SK-N-SH (cell line): Measurements from ENCODE around the gene NFIA. TPM values are rescaled to one million over a fixed set of nuclear protein-coding genes. Genes with fewer than 3 reads are reported as not detected.
A peak's percentile ranks its signal among the peaks of the same experiment; 100 is the strongest.

ENCODE experiments used
- CTCF ChIA-PET: fragments of 300-600, 350-600 bp; formaldehyde crosslinking; extraction: SDS; loops from one replicate; lab custom pipeline; 2021; lab: Yijun Ruan, JAX
- POLR2A ChIA-PET: fragments of 350-600 bp; sonication (Branson Sonifier 250); formaldehyde crosslinking; extraction: SDS; loops from one replicate; lab custom pipeline; 2020; ENCODE audit warnings: antibody characterized with exemption, inconsistent platforms; lab: Yijun Ruan, JAX
- DNase-seq: peaks from one replicate; pipeline ENCODE4 v3.0.0; 2012
- H2AFZ ChIP-seq: fragments of 200-600 bp; sonication (generic); 2 replicates; pipeline ENCODE4 v1.8.1; 2016; ENCODE audit warnings: antibody characterized with exemption, mild to moderate bottlenecking, low read depth
- H3F3A ChIP-seq: fragments of 200-600 bp; sonication (generic); replicated peaks from 2 replicates; pipeline ENCODE3; 2016; ENCODE audit warnings: antibody characterized with exemption, mild to moderate bottlenecking; ENCODE audit not compliant: insufficient read depth
- H3K27ac ChIP-seq, 2 experiments: fragments of 200-500 bp in 1 of 2; fragments of 200-600 bp in 1 of 2; sonication (Bioruptor generic) in 1 of 2; sonication (generic), shearing (Covaris generic) in 1 of 2; 2 replicates each; pipeline versions ENCODE4 v1.5.1 to v1.6.1; 2014 to 2016; ENCODE audit warnings: low read depth in 2 of 2, inconsistent platforms in 1 of 2, low read length in 1 of 2, mild to moderate bottlenecking in 1 of 2, mixed read lengths in 1 of 2
- H3K27me3 ChIP-seq: fragments of 200-600 bp; sonication (generic), shearing (Covaris generic); 2 replicates; pipeline ENCODE4 v1.6.1; 2016; ENCODE audit warnings: mixed run types; ENCODE audit not compliant: insufficient read depth
- H3K36me3 ChIP-seq, 2 experiments: fragments of 200-500 bp in 1 of 2; fragments of 200-600 bp in 1 of 2; sonication (Bioruptor generic) in 1 of 2; sonication (generic) in 1 of 2; replicated peaks in 1 of 2; 2 replicates each; pipeline versions ENCODE3 to v1.5.1; 2014 to 2016; ENCODE audit warnings: low read length in 1 of 2, mild to moderate bottlenecking in 1 of 2; ENCODE audit not compliant: insufficient read depth in 2 of 2, control insufficient read depth in 1 of 2
- H3K4me1 ChIP-seq, 2 experiments: fragments of 200-500 bp in 1 of 2; fragments of 200-600 bp in 1 of 2; sonication (Bioruptor generic) in 1 of 2; sonication (generic), shearing (Covaris generic) in 1 of 2; 2 replicates each; pipeline versions ENCODE4 v1.5.1 to v1.6.1; 2014 to 2016; ENCODE audit warnings: low read depth in 1 of 2, low read length in 1 of 2, mixed run types in 1 of 2; ENCODE audit not compliant: insufficient read depth in 2 of 2, control insufficient read depth in 1 of 2
- H3K4me2 ChIP-seq: fragments of 200-600 bp; sonication (generic), shearing (Covaris generic); 2 replicates; pipeline ENCODE4 v1.6.1; 2017; ENCODE audit warnings: mixed run types
- H3K4me3 ChIP-seq, 2 experiments: fragments of 200-500 bp in 1 of 2; fragments of 200-600 bp in 1 of 2; sonication (Bioruptor generic) in 1 of 2; sonication (generic), shearing (Covaris generic) in 1 of 2; 2 replicates each; pipeline versions ENCODE4 v1.5.1 to v1.8.1; 2014 to 2016; ENCODE audit warnings: low read depth in 2 of 2, inconsistent platforms in 1 of 2, low read length in 1 of 2, mild to moderate bottlenecking in 1 of 2, mixed read lengths in 1 of 2, moderate library complexity in 1 of 2
- H3K79me2 ChIP-seq: fragments of 200-600 bp; sonication (generic); 2 replicates; pipeline ENCODE4 v1.8.1; 2017; ENCODE audit warnings: mild to moderate bottlenecking; ENCODE audit not compliant: insufficient read depth
- H3K9ac ChIP-seq: fragments of 200-600 bp; sonication (generic); 2 replicates; pipeline ENCODE4 v1.6.1; 2017; ENCODE audit warnings: mixed run types
- H3K9me2 ChIP-seq: fragments of 200-600 bp; sonication (generic); 2 replicates; pipeline ENCODE4 v1.6.1; 2017; ENCODE audit warnings: mixed run types
- H3K9me3 ChIP-seq: fragments of 200-600 bp; sonication (generic); 2 replicates; pipeline ENCODE4 v1.6.1; 2017; ENCODE audit warnings: mixed run types, mild to moderate bottlenecking, moderate library complexity
- H4K20me1 ChIP-seq: fragments of 200-600 bp; sonication (generic); 2 replicates; pipeline ENCODE4 v1.6.1; 2017; ENCODE audit warnings: mild to moderate bottlenecking, mixed run types; ENCODE audit not compliant: insufficient read depth
- CTCF ChIP-seq: fragments of 200-600 bp; sonication (generic); IDR thresholded peaks from 2 replicates; pipeline ENCODE4 v1.6.1; 2017; ENCODE audit warnings: antibody characterized with exemption, mild to moderate bottlenecking, moderate library complexity
- ELF1 ChIP-seq: IDR thresholded peaks from 2 replicates; pipeline ENCODE4 v1.4.0; 2012
- EP300 ChIP-seq, 2 experiments: IDR thresholded peaks; 2 replicates each; pipeline versions ENCODE4 v1.4.0 to v1.6.1; 2012; ENCODE audit warnings: borderline replicate concordance in 1 of 2, low read depth in 1 of 2, low read length in 1 of 2
- EZH2phosphoT487 ChIP-seq: fragments of 200-600 bp; sonication (generic); IDR thresholded peaks from 2 replicates; pipeline ENCODE4 v1.6.1; 2017; ENCODE audit warnings: low read depth, mixed run types, mild to moderate bottlenecking, antibody characterized with exemption, moderate library complexity, borderline replicate concordance
- FOSL2 ChIP-seq: IDR thresholded peaks from 2 replicates; pipeline ENCODE4 v1.4.0; 2012; ENCODE audit warnings: low read depth, mild to moderate bottlenecking, moderate library complexity, borderline replicate concordance
- FOXJ3 ChIP-seq: sonication (generic); formaldehyde crosslinking; IDR thresholded peaks from 2 replicates; pipeline ENCODE4 v1.5.1; 2020; ENCODE audit warnings: mild to moderate bottlenecking, missing genetic modification reagents
- FOXM1 ChIP-seq: IDR thresholded peaks from 2 replicates; pipeline ENCODE4 v1.4.0; 2012; ENCODE audit warnings: low read depth, mild to moderate bottlenecking
- GABPA ChIP-seq: IDR thresholded peaks from 2 replicates; pipeline ENCODE4 v1.4.0; 2012; ENCODE audit warnings: low read depth, mild to moderate bottlenecking
- GATA2 ChIP-seq: sonication (generic); formaldehyde crosslinking; IDR thresholded peaks from 2 replicates; pipeline ENCODE4 v1.5.0; 2020; ENCODE audit warnings: mild to moderate bottlenecking, missing genetic modification reagents
- JUND ChIP-seq: IDR thresholded peaks from 2 replicates; pipeline ENCODE4 v1.4.0; 2012
- MAX ChIP-seq: IDR thresholded peaks from 2 replicates; pipeline ENCODE4 v1.4.0; 2012; ENCODE audit warnings: low read depth
- MXI1 ChIP-seq: IDR thresholded peaks from 2 replicates; pipeline ENCODE4 v1.6.1; 2012; ENCODE audit warnings: mild to moderate bottlenecking, low read depth, low read length, improper control_type of control experiment
- POLR2AphosphoS5 ChIP-seq: IDR thresholded peaks from 2 replicates; pipeline ENCODE4 v1.6.1; 2012; ENCODE audit warnings: low read depth, low read length
- RCOR1 ChIP-seq: fragments of 150-350 bp; IDR thresholded peaks from 2 replicates; pipeline ENCODE4 v1.6.1; 2017; ENCODE audit warnings: antibody characterized with exemption, low read length
- REST ChIP-seq: IDR thresholded peaks from 2 replicates; pipeline ENCODE4 v1.6.1; 2012; ENCODE audit warnings: mild to moderate bottlenecking, low read depth, low read length, moderate library complexity
- RFX5 ChIP-seq: IDR thresholded peaks from 2 replicates; pipeline ENCODE4 v1.6.1; 2012; ENCODE audit warnings: mild to moderate bottlenecking, improper control_type of control experiment, low read length
- RXRA ChIP-seq: IDR thresholded peaks from 2 replicates; pipeline ENCODE4 v1.4.0; 2012; ENCODE audit warnings: low read depth, mild to moderate bottlenecking, borderline replicate concordance
- TEAD4 ChIP-seq: IDR thresholded peaks from 2 replicates; pipeline ENCODE4 v1.4.0; 2012; ENCODE audit warnings: mild to moderate bottlenecking, borderline replicate concordance; ENCODE audit not compliant: insufficient read depth
- WGBS: methylation state at CpG from one replicate; pipeline ENCODE4 v1.1.6; 2017; ENCODE audit warnings: low lambda C conversion rate; 5-methylcytosine and 5-hydroxymethylcytosine counted together
- polyA plus RNA-seq, 3 experiments: library from polyadenylated mRNA; depleted of rRNA; stranded (reverse); fragments of >200 nt; gene quantifications; 2 replicates each; pipeline ENCODE4 v1.2.3, GENCODE V29; 2012

Gene NFIA
- polyA plus RNA-seq, 1 of the 3 experiments (the other 2 are of a cell fraction) = 3.3 TPM

DNA sequence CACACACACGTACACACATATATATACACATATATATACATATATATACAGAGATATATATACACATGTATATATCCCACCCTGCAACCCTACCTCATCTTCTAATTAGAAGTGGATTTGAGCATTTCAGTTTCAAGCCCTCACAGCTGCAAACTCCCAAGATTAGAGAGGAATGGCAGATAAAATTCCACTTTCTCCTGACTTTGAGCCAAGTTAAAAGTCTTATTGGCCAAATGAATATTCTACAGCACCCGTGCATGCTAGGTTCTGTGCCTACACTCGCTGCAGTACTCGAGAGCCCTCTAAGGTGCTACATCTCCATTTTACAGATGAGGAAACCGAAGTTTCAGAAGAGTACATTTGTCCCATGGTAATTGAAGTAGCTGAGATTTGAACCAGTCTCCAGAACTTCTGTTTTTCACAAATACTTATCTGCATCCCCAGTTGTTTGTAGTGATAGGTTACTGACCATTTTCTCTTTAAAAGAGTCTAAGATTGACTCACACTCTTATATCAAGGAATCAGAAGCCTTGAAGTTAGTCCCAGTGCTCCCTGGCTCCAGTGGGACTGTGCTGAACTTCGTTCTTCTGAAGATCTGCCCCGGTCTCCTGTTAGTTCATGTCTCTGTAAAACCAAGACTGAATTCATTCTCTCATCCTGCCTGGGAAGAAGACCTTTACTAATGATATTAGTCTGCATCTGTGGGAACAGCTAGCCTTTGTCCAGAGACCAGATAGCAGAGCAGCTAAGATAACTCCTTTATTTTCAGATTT lies 350.4 kb downstream of the NFIA start:
- POLR2A ChIA-PET = no interaction called here
- CTCF ChIA-PET = interaction anchor here (0.6 to 0.9 kb wide), 3 partner anchors 15 to 1524 kb away, joined by 3 read pairs; no protein-coding TSS in a partner anchor

GRCh38 chr1:61433646-61434045 lies 351.3 kb downstream of the NFIA start:
- DNase-seq = no peak
- H3K36me3 ChIP-seq = no peaks in the 10 kb centered on the region
- H3K9ac ChIP-seq = no peak overlapping the region
- H3F3A ChIP-seq = no peaks in the 10 kb centered on the region
- no peaks in the 10 kb centered on the region for H3K9me3 ChIP-seq
- H4K20me1 ChIP-seq = no peaks in the 10 kb centered on the region
- no peak overlapping the region for H3K4me2 ChIP-seq
- no peak overlapping the region for H2AFZ ChIP-seq
- no peak overlapping the region for H3K27ac ChIP-seq
- POLR2A ChIA-PET = no interaction called here
- no peak overlapping the region for H3K4me3 ChIP-seq
- no peaks in the 10 kb centered on the region for H3K79me2 ChIP-seq
- CTCF ChIA-PET = interaction anchor here (0.9 kb wide), 1 partner anchor 14 kb away, joined by 3 read pairs; no protein-coding TSS in a partner anchor
- WGBS = 100% methylated on average over 2 of the region's 2 CpGs
- H3K4me1 ChIP-seq = peaks cover 0 to 4% of the 10 kb centered on the region in 2 experiments; a peak in 2 of 4 replicates
- H3K9me2 ChIP-seq = no peaks in the 10 kb centered on the region
- H3K27me3 ChIP-seq = no peaks in the 10 kb centered on the region
- TF ChIP-seq RXRA (no peak), JUND (no peak), FOXJ3 (no peak), CTCF (no peak), REST (no peak), FOSL2 (no peak), MXI1 (no peak), GABPA (no peak)

More for the DNA sequence above, 350.4 kb downstream of the NFIA start:
- H3K9me3 ChIP-seq = no peaks in the 10 kb centered on the region
- DNase-seq = no peak
- no peaks in the 10 kb centered on the region for H3K9me2 ChIP-seq
- no peaks in the 10 kb centered on the region for H4K20me1 ChIP-seq
- H3K4me1 ChIP-seq = peaks cover 0 to 4% of the 10 kb centered on the region in 2 experiments; a peak in 2 of 4 replicates
- H3K9ac ChIP-seq = no peak overlapping the region
- H3K27ac ChIP-seq = peak overlapping the region in 1 of 2 experiments; percentile 56; a peak in 2 of 4 replicates
- H3K79me2 ChIP-seq = no peaks in the 10 kb centered on the region
- no peaks in the 10 kb centered on the region for H3K27me3 ChIP-seq
- no peak overlapping the region for H3K4me2 ChIP-seq
- WGBS = 84% methylated on average over 7 of the region's 7 CpGs
- H3F3A ChIP-seq = no peaks in the 10 kb centered on the region
- TF ChIP-seq RFX5 (no peak), EP300 (IDR thresholded peaks at IDR 0.05; ENCODE audit: borderline replicate concordance in 1 of 2, low read depth in 1 of 2, low read length in 1 of 2) (no peak), POLR2AphosphoS5 (no peak), EZH2phosphoT487 (no peak), RXRA (no peak), RCOR1 (no peak), GATA2 (CRISPR knock-in tag) (no peak), FOSL2 (no peak), CTCF (no peak), MAX (no peak), JUND (no peak), ELF1 (no peak), TEAD4 (no peak), FOXM1 (no peak)
- no peak overlapping the region for H2AFZ ChIP-seq
- H3K4me3 ChIP-seq = no peak overlapping the region
- H3K36me3 ChIP-seq = no peaks in the 10 kb centered on the region
